ENCODE results near the gene THSD4.

THSD4 gene

GRCh38 chr15:71329497-71330260, 214.4 kb downstream of the THSD4 start:
- no peak for DNase-seq (ENCODE audit: low read depth in 2 of 2)

DNA sequence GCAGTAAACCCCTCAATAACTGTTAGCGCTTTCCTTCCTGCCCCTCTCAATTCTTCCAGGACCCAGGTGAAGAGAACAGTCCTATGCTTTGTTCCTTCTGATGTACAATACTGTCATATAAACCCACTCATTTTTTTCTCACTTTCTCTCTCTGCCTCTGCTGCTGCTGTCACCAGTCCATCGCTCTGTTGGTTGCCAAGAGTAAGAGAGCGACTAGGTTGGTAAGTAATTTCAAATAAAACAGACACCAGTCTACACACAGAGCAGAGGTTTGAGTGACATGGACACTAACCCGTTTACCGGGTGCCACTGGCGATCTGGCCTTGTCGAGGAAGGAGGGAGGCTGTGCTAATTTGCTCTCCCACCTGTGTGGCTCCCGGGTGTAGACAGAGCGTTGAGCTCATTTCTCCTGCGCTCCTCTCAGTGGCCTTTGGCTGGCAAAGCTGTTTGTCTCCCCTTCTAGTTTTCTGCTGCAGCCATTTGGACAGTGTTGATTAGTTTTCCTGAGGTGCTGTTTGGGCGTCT, 215.4 kb downstream of the THSD4 start:
- DNase-seq (ENCODE audit: low read depth in 2 of 2) = no peak

DNA sequence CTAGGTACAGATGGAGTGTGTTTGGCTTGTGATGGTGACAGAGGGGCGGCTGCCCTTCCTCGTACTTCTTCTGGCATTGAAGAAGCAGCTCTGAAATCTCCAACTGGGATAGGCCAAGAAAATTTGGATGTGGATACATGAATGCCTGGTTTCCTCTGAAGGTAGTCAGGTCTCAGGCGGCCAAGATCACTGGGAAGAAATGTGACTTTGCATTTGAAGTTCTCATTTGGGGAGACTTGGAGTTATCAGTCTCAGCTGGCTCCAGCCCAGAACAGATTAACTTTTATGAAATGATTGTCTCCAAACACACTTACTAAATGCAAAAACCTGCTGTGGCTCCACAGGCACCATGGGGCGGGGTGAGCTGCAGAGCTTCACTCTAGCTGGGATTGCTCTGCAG, 215.9 kb downstream of the THSD4 start:
- no peak for DNase-seq (ENCODE audit: low read depth in 2 of 2)

DNA sequence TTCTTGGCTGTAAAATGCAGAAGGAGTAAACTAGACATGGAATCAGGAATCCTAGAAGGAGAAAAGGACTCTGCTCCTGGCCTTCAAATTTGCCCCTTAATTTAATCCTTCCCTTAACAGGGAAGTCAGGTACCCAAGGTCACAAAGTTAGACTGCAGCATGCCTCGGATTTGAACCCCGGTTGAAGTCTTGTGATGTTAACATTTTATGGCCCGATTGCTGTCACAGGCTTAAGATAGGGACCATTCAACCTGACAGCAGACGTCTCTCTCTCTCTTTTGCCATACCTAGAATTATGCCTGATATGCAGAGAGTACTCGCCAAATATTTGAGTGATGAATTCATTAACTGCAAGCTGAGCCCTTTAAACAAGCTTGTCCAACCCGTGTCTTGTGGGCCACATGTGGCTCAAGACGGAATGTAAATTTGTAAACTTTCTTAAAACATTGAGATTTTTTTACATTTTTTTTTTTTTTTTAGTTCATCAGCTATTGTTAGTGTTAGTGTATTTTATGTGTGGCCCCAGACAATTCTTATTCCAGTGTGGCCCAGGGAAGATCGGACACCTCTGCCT, 217.2 kb downstream of the THSD4 start:
- DNase-seq (ENCODE audit: low read depth in 2 of 2) = no peak

- no peak for DNase-seq (ENCODE audit: low read depth in 2 of 2)
These were observed 217.9 kb downstream of the THSD4 start for GRCh38 chr15:71333136-71333700.

DNA sequence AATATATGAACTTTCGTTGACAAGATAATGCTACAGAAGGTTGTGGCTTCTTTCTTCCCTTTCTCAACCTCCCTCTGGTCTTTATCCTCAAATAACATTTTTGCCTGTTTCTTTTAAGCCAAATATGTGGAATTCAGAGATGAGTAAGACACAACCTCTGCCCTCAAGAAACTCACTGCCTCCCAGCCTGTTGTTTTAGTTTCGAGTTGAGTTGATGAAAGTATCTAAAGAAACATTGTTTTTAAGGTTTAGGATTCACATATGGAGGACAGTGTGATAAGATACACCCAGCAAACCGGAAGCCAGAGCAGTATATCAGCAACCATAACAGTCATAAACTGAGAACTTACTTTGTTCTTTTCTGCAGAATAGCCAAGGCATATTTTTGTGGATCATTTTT, 218.6 kb downstream of the THSD4 start:
- peak; percentile 39 to 57 for DNase-seq (ENCODE audit: low read depth in 2 of 2)

DNA sequence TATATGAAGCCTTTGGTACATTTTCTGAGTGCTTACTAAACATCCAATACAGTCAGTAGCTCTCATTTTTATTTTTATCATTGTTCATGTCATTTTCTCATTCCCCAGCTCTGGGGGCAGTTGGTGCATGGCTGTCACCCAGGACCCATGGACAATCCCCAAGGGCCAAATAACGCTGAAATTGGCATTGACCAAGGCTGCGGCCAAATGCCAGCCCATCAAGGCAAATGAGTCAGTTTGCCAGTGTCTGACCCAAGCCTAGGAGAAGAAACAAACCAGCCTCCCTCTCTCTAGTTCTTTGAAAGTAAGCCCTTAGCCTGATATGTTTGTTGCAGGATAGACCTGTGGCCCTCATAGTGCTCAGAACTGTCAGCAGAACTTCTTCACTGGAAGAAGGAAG, 219.2 kb downstream of the THSD4 start:
- DNase-seq (ENCODE audit: low read depth in 2 of 2) = no peak

- DNase-seq (ENCODE audit: low read depth in 2 of 2) = no peak
These were observed 219.6 kb downstream of the THSD4 start for GRCh38 chr15:71334873-71335272.

GRCh38 chr15:71335591-71335990, 220.3 kb downstream of the THSD4 start:
- DNase-seq (ENCODE audit: low read depth in 2 of 2) = no peak

DNA sequence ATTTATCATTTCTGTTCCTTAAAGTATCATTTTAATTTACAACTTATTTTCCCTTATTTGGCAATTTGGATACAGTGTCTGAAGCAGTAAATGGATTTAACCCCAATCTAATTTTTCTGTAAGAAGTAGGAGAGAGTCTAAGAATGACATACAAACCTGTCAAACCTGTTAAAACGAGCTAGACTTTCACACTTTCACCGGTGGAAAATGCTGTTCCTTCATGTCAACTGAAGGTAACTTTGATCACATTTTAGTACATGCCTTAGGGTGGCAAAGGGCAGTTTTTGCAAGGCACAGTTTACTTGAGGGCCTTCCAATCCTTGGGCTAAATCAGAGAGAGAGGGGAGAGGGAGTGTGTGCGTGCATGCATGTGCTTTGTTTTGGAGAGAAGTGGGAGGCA, 221.4 kb downstream of the THSD4 start:
- DNase-seq (ENCODE audit: low read depth in 2 of 2) = no peak

- no peak for DNase-seq (ENCODE audit: low read depth in 2 of 2)
These were observed 222.1 kb downstream of the THSD4 start for GRCh38 chr15:71337197-71337845.

DNA sequence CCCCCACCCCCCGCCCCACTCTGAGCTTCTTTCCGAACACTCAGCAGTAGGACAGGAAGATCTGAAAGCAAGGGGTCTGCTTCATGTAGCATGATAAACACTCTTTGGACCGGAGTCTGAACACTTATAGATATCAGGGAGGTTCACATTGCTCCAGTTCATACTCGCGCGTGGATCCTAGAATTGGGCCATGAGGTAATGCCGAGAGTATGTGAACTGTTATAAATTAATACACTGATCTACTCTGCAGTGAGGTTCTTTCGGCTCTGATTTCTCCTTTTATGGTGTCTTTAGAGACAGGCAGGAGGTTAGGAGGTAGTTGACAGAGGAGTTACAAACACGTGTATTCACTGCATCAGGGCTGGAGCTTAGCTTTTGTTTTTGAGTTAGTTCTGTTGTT, 223.0 kb downstream of the THSD4 start:
- no peak for DNase-seq (ENCODE audit: low read depth in 2 of 2)

- DNase-seq (ENCODE audit: low read depth in 2 of 2) = no peak
These were observed 223.7 kb downstream of the THSD4 start for GRCh38 chr15:71338827-71339542.

DNA sequence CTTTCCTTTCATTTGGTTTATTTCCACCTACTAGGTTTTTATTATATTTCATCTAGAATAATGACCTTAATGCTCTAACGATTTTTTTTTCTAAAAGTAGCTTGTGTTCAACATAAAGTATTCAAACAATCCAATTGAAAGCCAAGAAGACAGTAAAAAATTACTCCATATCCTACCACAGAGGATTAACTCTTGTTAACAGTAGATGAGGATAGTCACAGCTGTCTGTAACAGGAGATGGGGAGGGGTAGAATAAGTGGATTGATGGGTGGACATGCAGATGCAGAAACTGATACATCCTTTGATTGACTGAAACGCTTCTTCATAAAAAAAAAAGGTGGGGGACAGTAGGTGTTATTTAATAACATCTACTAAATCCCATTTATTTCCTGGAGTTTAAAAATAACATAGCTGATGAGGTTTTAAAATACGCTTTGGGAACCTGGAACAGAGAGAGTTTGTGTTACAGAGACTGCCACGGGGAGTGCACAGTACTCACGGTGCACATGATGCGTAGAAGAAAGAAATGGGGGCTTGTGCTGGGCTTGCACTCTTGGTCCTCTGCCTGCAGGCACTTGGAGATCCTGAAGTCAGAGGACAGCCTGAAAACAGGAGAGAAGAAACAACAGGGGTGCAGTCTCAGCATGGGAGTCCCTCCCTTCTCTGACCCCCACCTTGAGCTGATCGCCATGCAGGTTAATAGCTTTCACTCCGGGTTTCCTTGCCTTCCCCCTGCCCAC, 226.7 kb downstream of the THSD4 start:
- no peak for DNase-seq (ENCODE audit: low read depth in 2 of 2)

DNA sequence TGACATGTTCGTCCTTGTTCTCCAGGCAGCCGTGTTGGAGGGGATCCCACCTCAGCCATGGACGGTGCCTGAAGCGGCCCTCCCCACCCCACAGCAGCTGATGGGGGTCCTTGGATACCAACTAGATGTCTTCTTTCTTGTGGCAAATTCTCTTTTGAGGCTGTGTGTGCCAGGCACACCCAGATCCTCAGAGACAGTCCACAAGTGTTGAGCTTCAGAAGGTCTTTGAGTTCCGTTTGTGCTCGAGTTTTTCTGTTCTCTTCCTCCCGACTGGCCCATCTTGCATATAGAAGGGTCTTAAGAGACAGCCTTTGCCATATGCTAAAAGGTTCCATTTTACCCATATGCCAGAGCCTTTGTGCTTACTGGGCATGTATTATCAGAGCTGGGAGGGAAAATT, 227.4 kb downstream of the THSD4 start:
- DNase-seq (ENCODE audit: low read depth in 2 of 2) = no peak

DNA sequence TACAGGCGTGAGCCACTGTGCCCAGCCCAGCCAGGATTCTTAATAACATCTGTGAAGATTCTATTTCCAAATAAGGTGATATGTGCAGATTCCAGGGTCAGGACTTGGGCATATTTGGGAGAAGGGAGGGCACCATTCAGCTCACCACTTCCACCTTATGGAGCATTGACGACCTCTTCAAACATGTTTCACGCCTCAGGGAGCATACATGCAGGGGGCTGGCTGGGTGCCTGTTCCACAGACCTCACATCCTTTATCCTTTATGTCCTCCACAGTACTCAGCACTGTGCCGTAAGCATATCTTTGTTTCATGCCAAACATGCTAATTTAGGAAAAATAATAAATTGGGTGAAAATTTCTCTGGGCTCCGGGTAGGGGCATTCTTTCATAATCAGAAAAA, 229.0 kb downstream of the THSD4 start:
- DNase-seq (ENCODE audit: low read depth in 2 of 2) = no peak

DNA sequence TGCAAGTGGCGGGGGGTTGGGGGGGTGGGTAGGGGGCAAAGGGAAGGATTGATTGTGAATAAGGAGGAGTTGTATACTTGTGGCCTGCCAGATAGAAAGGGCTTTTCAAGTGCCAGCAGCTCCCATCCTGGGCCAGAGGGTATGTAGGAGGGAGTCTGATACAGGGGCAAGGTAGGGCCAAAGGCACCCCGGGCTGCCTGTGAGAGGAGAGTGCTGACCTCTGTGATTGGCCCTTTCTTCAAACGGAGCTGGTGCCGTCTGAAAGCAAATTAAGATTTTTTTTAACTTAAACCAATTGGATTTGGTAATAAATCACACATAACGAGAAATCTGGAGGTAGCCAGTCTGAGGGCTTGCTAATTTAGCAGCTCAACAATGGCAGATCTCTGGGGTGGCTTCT, 229.9 kb downstream of the THSD4 start:
- no peak for DNase-seq (ENCODE audit: low read depth in 2 of 2)

GRCh38 chr15:71346464-71346863, 231.2 kb downstream of the THSD4 start:
- DNase-seq (ENCODE audit: low read depth in 2 of 2) = no peak

DNA sequence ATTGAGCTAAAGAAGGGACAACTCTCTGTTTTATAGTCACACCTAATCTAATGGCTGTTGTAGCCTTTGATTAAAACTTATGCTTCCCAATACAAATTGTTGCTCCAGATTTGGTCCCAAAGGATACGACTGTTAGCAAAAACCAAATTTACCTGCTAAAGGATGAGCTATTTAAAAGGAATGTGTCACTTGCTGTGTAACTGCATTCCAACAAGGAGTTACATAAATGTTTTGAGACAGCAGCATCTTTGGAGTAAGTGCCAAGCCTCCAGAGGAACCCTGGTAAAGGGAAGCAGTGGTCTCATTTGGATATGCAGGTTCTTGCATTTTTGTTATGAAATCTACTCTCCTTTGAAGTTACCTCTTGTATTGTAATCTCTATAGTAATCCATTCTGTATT, 233.3 kb downstream of the THSD4 start:
- no peak for DNase-seq (ENCODE audit: low read depth in 2 of 2)

DNA sequence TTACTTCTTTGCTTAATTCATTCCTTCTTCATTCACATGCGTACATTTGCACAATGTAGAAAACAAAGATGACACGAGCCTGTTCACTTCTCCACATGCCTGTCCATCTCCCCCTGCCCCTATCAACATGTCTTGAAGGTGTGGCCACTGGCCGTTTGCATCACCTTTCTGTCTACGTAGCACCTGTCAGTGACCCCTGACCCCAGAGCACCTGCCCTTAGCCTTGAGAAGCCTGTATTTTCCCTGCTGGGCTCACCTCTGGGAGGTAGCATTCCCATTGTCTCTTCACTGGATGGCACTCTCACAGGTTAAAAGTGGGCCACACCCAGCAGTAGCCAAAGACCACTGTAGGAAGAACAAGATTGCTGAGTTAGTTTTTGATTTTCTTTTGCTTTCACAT, 234.1 kb downstream of the THSD4 start:
- no peak for DNase-seq (ENCODE audit: low read depth in 2 of 2)

Data from fibroblast of skin of left biceps (primary cell).